ENCODE results near the gene CHDH.

DNA sequence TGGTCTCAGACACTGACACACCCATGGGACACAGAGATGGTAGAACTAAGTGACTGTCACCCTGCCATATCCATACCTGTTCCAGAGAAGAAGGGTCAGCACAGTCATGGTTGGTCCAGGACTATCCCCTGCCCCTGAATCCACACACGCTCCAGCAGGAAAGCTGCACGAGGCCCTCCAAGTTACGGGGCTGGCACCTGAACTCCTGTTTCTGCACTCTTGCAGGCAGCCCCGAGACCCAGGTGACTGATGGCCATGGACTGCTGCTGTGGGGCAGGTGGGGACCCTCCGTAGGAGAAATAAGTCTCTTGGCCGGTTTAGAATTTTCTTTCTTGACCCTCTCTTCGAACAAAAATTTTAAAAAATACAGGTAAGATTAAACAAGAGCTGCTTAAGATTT, 30.6 kb downstream of the CHDH start:
- TF ChIP-seq, protein P1, sequence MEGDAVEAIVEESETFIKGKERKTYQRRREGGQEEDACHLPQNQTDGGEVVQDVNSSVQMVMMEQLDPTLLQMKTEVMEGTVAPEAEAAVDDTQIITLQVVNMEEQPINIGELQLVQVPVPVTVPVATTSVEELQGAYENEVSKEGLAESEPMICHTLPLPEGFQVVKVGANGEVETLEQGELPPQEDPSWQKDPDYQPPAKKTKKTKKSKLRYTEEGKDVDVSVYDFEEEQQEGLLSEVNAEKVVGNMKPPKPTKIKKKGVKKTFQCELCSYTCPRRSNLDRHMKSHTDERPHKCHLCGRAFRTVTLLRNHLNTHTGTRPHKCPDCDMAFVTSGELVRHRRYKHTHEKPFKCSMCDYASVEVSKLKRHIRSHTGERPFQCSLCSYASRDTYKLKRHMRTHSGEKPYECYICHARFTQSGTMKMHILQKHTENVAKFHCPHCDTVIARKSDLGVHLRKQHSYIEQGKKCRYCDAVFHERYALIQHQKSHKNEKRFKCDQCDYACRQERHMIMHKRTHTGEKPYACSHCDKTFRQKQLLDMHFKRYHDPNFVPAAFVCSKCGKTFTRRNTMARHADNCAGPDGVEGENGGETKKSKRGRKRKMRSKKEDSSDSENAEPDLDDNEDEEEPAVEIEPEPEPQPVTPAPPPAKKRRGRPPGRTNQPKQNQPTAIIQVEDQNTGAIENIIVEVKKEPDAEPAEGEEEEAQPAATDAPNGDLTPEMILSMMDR (IDR thresholded peaks at IDR 0.05; ENCODE audit: insufficient read depth, low read length, poor library complexity, severe bottlenecking) = no peak
- TF ChIP-seq EZH2phosphoT487 (conservative IDR thresholded peaks at IDR 0.05; ENCODE audit: low read length) = no peak
